GM19452 (cell line): Measurements from ENCODE around the gene SRP68.

Source experiments
- ATAC-seq: cut with Tn5 transposase; IDR thresholded peaks from one replicate; pipeline ENCODE4 v1.9.1; 2021; ENCODE audit not compliant: unreplicated experiment

The SRP68 gene

GRCh38 chr17:76019833-76020467, 52.4 kb downstream of the SRP68 start:
- no peak for ATAC-seq

DNA sequence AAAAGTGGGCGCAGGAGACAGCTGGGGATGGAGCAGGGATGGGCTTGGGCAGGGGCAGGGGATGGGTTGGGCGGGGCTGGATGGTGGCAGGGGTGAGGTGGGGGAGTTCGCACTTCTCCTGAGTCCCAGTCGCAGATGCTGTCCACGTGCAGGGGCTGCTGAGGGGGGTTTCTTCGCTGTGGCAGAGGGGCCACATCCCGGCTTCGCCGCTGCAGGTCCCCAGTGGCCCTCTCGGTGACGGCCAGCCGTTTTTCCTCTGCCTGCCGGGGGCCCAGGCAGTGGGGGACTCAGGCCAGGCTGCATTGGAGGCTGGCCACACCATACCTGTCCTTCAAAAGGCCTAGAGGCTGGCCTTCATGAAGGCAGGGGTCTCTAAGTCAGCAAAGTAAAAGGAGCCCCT, 53.5 kb downstream of the SRP68 start:
- no peak for ATAC-seq

- no peak for ATAC-seq
Measured at GRCh38 chr17:76018340-76018680, 54.0 kb downstream of the SRP68 start.

DNA sequence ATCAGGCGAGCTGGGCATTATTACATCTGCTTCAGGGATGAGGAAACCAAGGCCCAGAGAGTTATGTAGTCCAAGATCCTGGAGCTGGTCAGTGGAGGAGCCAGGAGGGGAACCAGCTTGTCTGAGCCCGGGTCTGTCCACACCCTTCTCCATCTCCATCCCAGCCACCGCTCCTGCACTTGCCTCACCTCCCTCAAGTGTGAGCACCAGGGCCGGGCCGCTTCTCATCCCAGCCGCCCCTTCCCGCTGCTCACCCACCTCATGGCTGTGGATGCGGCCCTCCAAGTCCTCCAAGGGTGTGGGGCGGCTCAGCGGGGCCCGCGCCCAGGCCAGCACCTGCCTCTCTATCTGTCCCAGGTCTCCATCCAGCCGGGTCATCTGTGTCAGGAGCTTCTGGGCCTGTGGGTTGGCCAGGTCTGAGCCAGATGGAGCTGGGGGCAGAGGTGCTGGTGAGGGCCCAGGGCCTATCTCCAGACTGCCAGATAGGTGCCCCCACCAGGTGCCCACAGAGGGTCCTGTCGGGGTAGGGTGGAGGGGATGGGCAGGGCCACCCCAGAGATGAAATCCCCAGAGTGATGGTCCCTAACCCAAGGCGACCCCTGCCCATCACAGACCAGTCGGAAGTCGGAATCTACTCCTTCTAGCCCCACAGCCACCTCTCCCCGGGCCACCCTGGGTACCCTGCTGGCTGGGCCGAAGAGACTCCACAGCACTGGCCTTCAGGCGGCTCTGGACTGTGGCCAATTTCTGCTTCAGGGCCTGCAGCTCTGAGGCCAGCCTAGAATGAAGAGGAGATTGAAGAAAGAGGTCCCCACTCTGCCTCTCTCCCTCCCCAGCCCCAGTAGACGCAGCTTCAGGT, 54.6 kb downstream of the SRP68 start:
- no peak for ATAC-seq

DNA sequence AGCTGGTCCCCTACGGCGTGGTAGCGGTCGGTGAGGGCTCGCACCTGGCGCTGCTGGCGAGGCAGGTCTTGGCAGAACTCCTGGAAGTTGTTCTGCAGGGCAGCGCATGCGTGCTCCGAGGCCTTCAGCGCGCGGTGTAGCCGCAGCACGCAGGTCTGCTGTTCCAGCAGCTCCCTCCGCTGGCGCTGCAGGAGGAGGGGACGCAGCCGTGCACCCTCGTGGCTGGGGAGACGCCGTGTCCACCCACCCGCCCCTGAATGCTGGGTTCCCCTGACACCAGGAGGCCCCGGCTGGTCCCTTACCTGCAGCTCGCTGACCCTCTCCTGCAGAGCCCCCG, 57.4 kb downstream of the SRP68 start:
- ATAC-seq = no peak

GRCh38 chr17:76014100-76014924, 58.0 kb downstream of the SRP68 start:
- ATAC-seq = no peak

GRCh38 chr17:76013377-76013932, 58.9 kb downstream of the SRP68 start:
- ATAC-seq = no peak

DNA sequence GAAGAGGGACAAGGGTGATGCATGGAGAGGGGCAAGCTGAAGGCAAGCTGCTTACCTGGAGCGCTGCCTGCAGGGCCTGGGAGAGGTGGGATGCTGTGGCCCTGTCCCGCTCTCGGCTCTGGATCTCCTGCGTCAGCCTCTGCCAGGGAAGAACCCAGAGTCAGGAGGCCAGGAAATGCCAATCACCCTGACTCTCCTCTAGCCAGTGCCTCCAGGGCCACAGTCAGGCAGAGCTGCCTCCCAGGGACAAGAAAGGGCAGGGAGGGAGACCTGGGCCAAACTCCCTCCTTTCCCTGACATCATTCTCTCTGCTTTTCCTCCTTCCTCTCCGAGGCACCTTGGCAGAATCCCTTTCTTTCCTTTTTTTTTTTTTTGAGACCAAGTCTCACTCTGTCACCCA, 60.4 kb downstream of the SRP68 start:
- no peak for ATAC-seq

- ATAC-seq = no peak
Measured at GRCh38 chr17:76009969-76010661, 62.2 kb downstream of the SRP68 start.

DNA sequence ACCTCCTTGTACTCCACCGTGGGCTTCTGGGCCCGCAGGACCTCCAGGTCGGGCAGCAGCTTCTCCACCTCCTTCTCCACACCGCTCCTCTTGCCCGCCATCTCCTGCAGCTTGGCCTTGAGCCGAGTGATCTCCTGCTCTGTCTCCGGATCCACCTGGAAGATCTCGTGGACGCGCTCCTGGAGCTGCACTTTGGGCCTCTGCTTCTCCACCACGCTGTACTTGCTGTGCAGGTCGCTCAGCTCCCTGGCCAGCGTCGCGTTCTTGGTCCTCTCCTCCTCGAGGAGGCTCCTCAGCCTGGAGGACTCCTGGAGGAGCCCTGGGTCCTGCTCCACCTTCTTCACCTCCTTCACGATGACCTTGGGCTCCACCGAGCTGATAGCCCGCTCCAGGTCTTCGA, 62.9 kb downstream of the SRP68 start:
- no peak for ATAC-seq

DNA sequence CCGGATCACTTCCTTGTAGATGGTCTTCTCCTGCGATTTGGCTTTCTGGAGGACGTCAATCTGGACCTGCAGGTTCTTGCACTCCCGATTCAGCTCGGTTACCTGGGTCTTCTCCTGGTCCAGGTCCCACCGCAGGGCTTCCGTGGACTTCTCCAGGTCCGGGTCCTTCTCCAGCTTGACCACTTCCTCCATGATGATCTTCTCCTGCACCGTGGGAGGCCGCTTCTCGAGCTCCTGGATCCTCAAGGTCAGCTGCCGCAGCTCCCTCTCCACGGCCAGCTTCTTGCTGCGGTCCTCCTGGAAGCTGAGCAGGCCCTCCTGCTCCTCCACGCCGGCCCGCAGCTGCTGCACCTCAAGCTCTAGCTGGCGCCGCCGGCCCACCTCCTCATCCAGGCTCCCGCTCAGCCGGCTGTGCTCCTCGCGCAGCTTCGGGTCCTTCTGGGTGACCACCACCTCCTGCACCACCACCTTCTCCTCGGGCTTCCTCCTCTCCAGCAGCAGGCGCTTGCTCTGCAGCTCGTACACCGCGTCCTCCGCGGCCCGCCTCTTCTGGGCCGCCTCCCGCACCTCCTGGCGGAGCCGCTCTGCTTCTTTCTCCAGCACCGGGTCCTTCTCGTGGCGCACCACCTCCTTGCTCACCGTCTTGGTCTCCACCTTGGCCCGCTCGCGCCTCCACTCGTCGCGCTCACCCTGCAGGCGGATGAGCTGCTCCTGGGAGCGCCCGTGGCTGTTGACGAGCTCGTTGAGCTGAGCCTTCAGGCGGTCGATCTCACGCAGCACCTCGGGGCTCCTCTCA, 63.5 kb downstream of the SRP68 start:
- ATAC-seq = no peak

DNA sequence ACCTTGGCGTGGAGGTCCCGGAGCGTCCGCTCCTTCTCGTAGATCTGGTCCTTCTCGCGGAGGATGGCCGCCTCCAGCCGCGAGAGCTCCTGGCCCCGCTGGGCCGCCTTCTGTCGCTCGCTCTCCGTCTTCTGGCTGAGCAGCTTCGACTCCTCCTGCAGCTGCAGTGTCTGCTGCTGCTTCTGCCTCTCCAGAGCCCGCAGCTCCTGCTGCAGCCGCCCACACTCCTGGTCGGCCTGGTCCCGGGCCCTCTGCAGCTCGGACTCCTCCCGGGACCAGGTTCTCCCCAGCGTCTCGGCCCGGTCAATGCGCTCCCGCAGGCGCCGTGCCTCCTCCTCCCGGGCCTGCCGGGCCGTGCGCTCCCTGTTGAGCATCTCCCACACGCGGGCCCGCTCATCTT, 64.1 kb downstream of the SRP68 start:
- no peak for ATAC-seq

GRCh38 chr17:76007850-76008165, 64.5 kb downstream of the SRP68 start:
- ATAC-seq = no peak

DNA sequence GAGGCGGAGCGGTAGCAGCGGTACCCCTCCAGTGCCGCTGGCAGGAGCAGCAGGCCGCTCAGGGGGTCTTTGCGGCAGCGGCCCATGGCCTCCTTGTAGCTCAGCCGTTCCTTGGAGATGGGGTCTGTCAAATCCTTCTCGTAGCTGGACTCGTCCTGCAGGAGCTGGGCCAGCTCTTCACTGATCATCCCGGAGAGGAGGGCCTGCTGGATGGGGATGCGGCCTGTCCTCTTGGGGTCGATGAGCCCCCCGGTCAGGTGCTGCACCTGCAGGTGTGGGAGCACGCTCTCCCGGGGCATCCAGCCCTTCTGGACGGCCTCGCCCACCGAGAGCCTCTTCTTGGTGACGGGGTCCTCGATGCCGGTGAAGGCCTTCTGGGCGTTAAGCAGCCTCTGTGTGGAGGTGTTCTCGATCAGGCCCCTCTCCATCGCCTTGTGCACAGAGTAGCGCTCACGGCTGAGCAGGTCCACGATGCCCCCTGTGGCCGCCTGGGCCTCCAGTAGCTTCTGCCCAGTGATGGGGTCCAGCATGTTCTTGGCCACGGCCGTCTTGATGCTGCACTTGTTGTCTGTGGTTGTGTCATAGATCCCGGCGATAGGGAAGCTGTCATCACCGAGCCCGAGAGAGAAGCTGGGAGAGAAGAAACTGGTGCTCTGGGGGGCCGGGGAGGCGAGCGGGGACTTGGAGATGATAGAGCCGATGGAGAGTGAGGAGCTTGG, 65.0 kb downstream of the SRP68 start:
- ATAC-seq = no peak

DNA sequence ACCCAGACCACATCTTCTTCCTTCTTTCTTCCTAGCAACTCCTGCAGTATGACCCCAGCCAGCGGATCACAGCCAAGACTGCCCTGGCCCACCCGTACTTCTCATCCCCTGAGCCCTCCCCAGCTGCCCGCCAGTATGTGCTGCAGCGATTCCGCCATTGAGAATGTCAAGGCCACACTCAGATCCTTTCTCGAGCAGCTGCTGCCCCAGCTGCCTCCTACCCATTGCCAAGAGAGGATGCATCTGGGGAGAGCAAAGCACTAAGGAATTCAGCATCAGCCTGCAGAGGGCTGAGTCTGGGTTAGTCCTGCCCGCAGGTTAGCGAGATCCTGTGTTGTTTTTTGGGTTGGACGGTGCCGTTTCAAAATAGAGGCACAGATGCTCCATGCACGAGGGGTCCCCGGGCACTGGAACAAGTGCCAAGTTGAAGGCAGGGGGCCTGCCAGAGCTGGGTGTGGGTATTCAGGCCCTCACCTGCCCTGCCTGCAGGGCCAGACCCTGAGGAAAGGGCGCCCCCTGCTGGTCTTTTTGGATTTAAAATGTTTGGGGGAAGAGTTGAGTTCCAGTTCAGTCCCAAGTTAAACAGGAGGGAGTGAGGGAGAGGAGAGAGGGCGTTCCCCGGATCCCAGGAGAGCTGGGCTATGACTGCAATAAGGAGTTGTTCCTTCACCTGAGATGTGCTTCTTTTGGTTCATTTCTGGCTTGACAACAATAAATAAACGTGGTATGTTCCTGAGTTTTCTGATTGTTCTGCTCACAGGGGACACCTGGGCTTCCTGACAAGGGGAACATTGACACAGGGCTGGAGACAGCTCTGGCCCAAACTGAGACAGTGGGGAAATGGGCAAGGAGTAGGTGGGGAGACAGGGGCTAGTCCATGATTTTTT, 66.8 kb downstream of the SRP68 start:
- no peak for ATAC-seq

- ATAC-seq = no peak
Measured at GRCh38 chr17:76004750-76005262, 67.5 kb downstream of the SRP68 start.

DNA sequence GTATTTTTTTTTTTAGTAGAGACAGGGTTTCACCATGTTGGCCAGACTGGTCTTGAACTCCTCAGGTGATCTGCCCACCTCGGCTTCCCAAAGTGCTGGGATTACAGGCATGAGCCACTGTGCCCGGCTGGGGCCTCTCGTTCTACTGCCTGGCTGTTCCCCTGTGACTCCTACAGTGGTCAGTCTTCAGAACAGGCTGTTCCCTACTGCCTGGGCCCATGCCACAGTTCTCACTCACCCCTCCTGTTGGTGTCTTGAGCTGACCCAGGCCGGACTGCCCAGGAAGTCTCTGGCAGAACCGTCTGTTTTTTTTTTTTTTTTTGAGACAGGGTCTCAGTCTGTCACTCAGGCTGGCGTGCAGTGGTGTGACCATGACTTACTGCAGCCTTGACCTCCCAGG, 68.4 kb downstream of the SRP68 start:
- no peak for ATAC-seq

- ATAC-seq = no peak
Measured at GRCh38 chr17:76002100-76002499, 70.2 kb downstream of the SRP68 start.
